ENCODE measurements around the gene CREB5.
"Not testable (repeated sequence)": the region's sequence is repeated elsewhere in the genome, so short reads cannot be mapped to it uniquely, and the experiment has no call there.

Gene CREB5

DNA sequence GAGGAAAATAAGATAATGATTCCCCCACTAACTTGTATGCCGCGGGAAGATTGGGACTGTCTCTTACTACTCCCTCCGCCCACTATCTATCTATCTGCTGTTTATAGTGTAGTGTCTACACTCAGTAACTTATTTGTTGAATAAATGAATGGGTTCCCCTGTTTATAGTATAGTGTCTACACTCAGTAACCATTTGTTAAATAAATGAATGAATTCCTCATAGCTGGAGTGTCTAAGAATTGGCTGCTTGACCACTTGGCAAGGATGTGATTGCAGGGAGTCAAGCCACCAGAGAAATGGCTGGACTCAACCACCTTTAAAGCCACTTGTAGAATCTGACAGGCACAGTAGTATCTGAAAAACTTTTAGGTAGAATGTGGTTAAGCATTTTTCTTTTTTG lies 398.7 kb downstream of the CREB5 start:
- no peak for DNase-seq (ENCODE audit: low read depth, low spot score)

- no peak for DNase-seq (ENCODE audit: low read depth, low spot score)
These were observed 399.5 kb downstream of the CREB5 start for GRCh38 chr7:28811701-28812430.

DNA sequence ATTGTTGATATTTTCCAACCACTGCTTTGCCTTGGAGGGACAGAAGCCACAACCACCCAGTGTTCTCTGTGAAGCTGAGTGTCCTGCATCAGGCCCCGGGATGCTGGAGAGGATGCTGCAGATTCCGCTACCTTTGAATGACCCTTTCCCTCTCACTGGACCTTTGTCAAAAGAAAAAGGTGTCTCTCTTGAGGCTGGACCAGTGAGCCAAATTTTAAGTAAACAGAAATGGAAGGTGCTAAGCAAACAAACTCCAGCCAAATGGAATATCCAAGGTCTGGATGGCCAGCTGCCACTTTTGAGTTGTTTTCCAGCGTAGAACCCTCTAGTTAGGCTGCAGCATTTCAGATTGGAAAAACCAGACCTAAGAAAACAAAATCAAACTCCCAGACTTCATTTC lies 400.3 kb downstream of the CREB5 start:
- DNase-seq (ENCODE audit: low read depth, low spot score): no peak

DNA sequence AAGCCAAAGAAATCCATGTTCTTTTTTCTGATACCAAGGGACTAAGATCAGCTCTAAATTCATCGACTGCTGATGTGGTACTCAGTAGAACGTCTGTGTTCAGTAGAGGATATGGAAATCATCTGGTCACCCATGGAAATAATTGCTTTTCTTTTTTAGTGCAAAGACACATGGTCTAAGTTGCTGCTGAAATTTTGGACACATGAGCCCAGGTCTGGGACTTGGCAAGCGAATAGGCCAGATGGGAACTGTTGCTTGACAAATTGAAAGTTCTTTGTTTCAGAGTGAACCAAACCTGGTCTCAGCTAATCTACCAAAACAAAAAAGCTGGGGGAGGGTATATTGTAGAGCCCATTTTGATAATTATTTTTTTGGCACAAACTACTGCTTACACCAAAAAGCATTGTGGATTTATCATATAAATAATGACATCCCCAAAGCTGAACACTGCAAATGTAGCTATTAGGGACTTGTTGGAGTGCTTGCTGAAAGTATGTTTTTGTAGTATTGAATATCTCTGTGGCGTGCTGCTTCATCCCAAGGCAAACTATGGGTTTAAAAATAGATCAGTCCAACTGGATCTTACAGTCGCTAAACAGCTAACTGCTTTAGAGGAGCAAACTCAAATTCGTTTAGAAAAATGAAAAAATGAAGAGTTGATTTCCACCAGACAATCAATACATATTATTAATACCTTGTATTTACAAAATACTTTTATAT lies 401.1 kb downstream of the CREB5 start:
- no peak for DNase-seq (ENCODE audit: low read depth, low spot score)

DNA sequence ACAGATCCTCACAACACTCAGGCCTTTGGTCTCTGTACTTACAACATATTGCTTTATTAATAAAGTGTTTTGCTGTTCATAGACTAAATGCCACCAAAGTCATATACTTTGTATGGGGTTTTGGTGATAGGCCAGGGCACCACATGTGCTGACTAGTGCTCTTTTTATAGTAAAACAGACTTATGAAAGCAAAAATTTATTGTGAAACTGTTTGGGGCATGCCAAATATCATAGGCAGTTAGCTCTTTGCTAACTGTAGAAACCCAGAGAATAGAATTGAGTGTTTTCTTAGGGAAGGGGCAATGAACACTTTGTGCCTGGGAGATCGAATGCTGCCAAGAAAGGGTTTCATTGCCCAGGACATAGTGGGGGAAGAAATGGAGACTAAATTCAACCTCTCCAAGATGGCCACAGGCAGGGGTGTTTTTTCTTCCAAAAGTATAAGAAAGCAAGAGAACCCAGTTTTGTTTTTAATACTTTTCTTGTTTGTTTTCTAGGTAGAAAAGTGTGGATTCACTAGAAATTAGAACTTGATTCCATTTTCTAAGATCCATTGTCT lies 403.1 kb downstream of the CREB5 start:
- DNase-seq (ENCODE audit: low read depth, low spot score): no peak

- no peak for DNase-seq (ENCODE audit: low read depth, low spot score)
These were observed 403.6 kb downstream of the CREB5 start for GRCh38 chr7:28815928-28816373.

DNA sequence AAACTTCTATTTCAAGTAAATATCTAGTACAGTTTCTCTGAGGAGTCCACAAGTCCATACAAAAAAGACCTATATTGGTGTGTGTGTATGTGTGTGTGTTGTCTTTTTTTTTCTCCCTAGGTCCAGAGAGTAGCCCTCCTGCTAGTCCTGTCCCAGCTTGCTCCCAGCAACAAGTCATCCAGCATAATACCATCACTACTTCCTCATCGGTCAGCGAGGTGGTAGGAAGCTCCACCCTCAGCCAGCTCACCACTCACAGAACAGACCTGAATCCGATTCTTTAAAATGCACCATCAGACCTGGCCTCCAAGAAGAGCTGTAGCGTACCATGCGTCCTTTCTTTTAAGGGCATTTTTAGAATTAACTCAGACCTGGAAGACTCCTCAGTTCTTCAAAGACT lies 406.7 kb downstream of the CREB5 start:
- no peak for DNase-seq (ENCODE audit: low read depth, low spot score)

DNA sequence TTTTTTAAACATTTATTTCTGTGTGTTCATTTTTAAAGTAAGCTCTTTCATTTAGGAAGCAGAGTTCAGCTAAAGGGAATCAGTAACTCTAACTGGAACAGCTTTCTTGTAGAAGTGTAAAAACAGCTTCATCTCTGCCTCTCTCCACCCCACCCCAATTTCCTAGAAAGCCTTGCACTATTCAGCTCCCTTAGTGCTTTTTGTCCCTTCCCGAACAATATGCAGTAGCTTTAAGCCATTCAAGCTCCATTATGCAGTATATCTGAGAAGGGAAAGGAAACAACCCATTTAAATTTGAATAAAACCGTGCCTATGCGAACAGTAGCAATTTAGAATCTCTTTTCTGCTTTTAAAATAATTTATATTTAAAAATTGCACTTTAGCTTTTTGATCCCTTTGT lies 411.3 kb downstream of the CREB5 start:
- no peak for DNase-seq (ENCODE audit: low read depth, low spot score)

- DNase-seq (ENCODE audit: low read depth, low spot score): not testable (repeated sequence)
These were observed 413.6 kb downstream of the CREB5 start for GRCh38 chr7:28825817-28826448.

- DNase-seq (ENCODE audit: low read depth, low spot score): no peak
These were observed 418.5 kb downstream of the CREB5 start for GRCh38 chr7:28830846-28831245.

GRCh38 chr7:28832669-28833068 lies 420.4 kb downstream of the CREB5 start:
- no peak for DNase-seq (ENCODE audit: low read depth, low spot score)

GRCh38 chr7:28835800-28836199 lies 423.5 kb downstream of the CREB5 start:
- DNase-seq (ENCODE audit: low read depth, low spot score): no peak

DNA sequence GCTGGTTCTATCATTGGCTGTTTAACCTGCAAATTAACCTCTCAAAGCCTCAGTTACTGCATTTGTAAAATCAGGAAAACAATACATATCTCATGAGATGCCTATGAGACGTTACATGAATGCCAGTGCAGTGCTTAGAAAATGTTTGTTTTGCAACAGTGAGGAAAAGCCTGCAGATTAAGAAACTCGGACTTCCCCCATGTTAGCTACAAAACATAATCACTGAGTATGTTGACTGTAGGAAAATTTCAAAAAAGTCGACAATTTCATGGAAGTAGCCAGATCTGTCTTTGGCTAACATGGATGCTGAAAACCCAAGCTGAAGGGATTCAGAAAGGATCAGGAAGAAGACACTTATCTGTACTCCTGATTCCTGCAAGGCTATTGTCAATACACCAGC lies 424.4 kb downstream of the CREB5 start:
- no peak for DNase-seq (ENCODE audit: low read depth, low spot score)

DNA sequence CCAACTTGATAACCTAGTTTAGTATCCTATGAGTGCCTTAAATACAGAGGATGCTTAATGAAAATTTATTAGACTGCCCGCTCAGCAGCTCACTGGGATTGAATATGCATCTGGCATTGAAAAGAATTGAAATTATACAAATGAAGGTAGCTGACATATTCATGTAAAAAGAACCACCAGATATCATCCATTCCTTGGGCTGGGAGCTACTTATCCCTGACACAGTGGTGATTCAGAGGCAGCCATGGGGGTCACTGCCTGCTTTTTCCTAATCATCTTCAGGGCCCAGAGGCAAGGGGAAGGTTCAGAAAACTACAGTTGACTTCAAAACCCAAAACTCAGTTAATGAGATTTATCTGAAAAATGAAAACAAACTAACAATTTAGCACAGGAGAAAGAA lies 424.9 kb downstream of the CREB5 start:
- DNase-seq (ENCODE audit: low read depth, low spot score): no peak

DNA sequence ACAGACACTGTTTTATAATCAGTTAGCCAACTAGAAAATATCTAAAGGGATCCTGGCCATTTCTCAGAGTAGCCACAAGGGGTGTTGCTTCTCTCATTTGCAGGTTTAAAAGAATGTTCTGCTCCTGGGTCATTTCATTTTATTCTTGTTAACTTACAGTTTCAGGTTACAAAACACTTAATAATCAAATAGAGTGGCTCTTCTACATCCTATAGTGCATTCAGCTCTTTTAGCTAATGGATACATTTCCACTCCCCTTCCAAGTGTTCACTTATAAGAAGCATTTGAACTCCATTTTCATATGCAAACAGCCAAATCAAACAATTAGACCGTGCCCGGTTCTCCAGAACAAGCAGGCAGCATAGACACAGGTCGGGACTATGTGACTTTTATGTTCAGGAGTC lies 428.3 kb downstream of the CREB5 start:
- no peak for DNase-seq (ENCODE audit: low read depth, low spot score)

DNA sequence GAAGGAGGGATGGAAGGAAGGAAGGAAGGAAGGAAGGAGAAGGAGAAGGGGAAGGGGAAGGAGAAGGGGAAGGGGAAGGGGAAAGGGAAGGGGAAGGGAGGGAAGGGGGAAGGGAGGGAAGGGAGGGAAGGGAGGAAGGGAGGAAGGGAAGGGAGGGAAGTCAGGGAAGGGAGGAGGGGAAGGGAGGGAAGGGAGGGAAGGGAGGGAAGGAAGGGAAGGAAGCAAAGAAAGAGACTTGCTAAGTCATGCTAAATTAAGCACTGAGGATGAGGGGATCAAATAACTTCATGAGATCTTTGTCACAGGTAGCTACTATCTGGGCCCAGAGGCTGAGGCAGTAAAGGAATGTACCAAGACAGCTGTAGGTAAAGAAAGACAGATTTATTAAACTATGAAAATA lies 429.4 kb downstream of the CREB5 start:
- DNase-seq (ENCODE audit: low read depth, low spot score): no peak

GRCh38 chr7:28842769-28843295 lies 430.5 kb downstream of the CREB5 start:
- no peak for DNase-seq (ENCODE audit: low read depth, low spot score)

DNA sequence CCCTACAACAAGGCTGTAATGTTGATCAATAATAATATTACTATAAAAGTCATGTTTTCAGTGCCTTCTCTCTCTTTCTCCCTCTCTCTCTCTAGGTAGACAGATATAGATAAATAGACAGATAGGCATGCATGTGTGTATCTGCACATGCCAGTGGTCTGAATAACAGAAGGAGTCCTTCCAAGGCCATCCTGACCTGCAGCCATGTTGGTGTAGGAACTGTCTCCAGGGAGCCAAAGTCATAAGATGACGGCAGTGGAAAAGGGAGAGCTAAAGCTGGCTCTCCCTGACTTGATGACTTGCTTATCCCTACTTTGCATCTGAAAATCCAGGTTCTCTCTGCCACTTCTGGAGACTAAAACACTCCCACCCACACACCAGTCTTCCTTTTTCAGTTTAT lies 432.8 kb downstream of the CREB5 start:
- no peak for DNase-seq (ENCODE audit: low read depth, low spot score)

DNA sequence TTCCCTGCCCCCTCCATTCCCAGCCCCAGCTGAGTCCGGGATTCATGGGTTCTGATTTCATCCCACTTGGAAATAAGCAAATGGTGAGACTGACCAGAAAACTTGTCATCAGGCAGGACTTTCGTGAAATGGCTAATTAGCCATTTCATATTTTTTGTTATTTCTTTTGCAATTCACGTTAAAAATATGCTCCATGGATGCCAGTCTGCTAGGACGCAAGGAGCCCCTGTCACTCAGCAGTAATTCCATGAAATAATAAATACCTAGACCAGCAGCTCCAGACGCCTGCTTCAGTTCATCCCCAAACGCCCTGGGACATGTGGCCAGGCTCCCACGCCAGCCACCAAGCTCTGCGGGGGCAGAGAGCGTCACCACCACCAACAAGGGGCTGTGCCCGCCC lies 434.9 kb downstream of the CREB5 start:
- DNase-seq (ENCODE audit: low read depth, low spot score): no peak

DNA sequence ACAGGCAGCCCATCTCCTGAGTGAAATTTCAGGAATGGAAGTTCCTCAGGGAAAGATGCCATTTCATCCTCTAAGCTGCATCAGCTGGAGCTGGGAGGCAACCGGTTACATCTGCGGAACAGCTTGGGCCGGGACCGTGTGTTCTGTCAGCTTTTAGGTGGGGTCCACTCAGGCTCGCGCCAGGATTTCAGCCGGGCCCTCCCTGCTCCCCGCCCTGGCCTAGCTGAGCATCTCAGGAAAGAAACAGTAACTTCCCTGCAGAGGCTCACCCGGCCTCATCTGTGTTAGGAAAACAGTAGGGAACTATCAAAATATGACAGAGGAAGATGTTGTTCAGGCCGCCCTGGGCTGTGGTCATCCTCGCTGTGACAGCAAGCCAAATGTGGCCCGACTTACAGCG lies 435.4 kb downstream of the CREB5 start:
- DNase-seq (ENCODE audit: low read depth, low spot score): no peak

GRCh38 chr7:28848906-28849305 lies 436.6 kb downstream of the CREB5 start:
- DNase-seq (ENCODE audit: low read depth, low spot score): no peak

- DNase-seq (ENCODE audit: low read depth, low spot score): no peak
These were observed 438.4 kb downstream of the CREB5 start for GRCh38 chr7:28850699-28851098.
